NCI-H2171 treated with DMSO at 0.1 percent for 48 hours (cell line): ENCODE results near the gene HSF2.

Experiments
- DNase-seq: peaks from one replicate; lab custom pipeline; 2025; lab: John Stamatoyannopoulos, UW

Gene HSF2

GRCh38 chr6:122399348-122400120 is at the start of gene HSF2:
HSF2 (plus strand) TSS chr6:122399652; CDS start chr6:122399738, 86 bp downstream.
- peak; percentile 95 for DNase-seq

GRCh38 chr6:122352981-122353664 is 46.3 kb upstream of the HSF2 start:
- DNase-seq = no peak

- no peak for DNase-seq
These were observed 38.6 kb upstream of the HSF2 start for GRCh38 chr6:122360809-122361208.

- DNase-seq = no peak
These were observed 38.0 kb upstream of the HSF2 start for GRCh38 chr6:122361314-122361979.

- peak; percentile 34 for DNase-seq
These were observed 35.5 kb upstream of the HSF2 start for GRCh38 chr6:122363769-122364483.

GRCh38 chr6:122365775-122366403 is 33.6 kb upstream of the HSF2 start:
- peak; percentile 25 for DNase-seq

- no peak for DNase-seq
These were observed 32.3 kb upstream of the HSF2 start for GRCh38 chr6:122367171-122367570.

GRCh38 chr6:122369536-122369935 is 29.9 kb upstream of the HSF2 start:
- no peak for DNase-seq

- DNase-seq = peak; percentile 4
These were observed 26.8 kb upstream of the HSF2 start for GRCh38 chr6:122372647-122373046.

GRCh38 chr6:122374307-122374706 is 25.1 kb upstream of the HSF2 start:
- DNase-seq = no peak

- no peak for DNase-seq
These were observed 23.2 kb upstream of the HSF2 start for GRCh38 chr6:122376246-122376645.

- peak; percentile 70 for DNase-seq
These were observed 17.8 kb upstream of the HSF2 start for GRCh38 chr6:122381494-122382265.

GRCh38 chr6:122385857-122386612 is 13.4 kb upstream of the HSF2 start:
- no peak for DNase-seq

GRCh38 chr6:122388945-122389344 is 10.5 kb upstream of the HSF2 start:
- DNase-seq = no peak

- DNase-seq = peak; percentile 17
These were observed 9.6 kb upstream of the HSF2 start for GRCh38 chr6:122389704-122390372.

GRCh38 chr6:122392564-122393350 is 6.7 kb upstream of the HSF2 start:
- no peak for DNase-seq

GRCh38 chr6:122393351-122393896 is 6.0 kb upstream of the HSF2 start:
- DNase-seq = no peak

- DNase-seq = no peak
These were observed 5.4 kb upstream of the HSF2 start for GRCh38 chr6:122394016-122394415.

GRCh38 chr6:122399055-122399347 is 451 bp upstream of the HSF2 start:
- no peak for DNase-seq
